Measurements from ENCODE around the gene DBT.

GRCh38 chr1:100239961-100240360, 9.7 kb downstream of the DBT start:
- TF ChIP-seq CTCF (IDR thresholded peaks at IDR 0.05) (no peak), POLR2A (IDR thresholded peaks at IDR 0.05) (no peak)

All from testis (tissue), 2 donors.